ENCODE data around the gene URGCP. TPM values are rescaled to one million over a fixed set of nuclear protein-coding genes. Genes with fewer than 3 reads are reported as not detected.
A peak's percentile ranks its signal among the peaks of the same experiment; 100 is the strongest.
"Not testable (repeated sequence)": the region's sequence is repeated elsewhere in the genome, so short reads cannot be mapped to it uniquely, and the experiment has no call there.

URGCP gene
- total and polyA plus RNA-seq, 2 experiments from 2014 or later: 28.3 to 40.2 TPM

DNA sequence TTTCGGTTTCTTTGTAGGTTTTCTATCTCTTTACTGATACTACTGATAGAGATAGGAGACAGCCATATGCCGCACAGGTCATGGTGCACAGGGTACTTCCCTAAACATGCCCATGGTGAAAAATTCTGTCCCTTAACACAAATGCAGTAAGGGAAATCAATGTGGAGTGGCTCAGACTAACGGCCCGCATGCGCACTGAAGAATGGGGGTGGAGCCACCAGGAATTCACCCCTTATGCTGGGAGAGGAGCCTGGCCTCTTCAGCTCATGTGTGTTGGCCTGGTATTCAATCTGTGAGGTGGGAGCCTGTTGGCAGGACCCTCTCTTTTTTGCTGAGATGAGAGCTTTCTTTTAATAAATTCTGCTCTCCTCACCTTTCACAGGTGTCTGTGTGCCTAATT, 8.4 kb upstream of the URGCP start:
- H3K27ac ChIP-seq: no peak overlapping the region
- no peaks in the 10 kb centered on the region for H3K36me3 ChIP-seq
- no peaks in the 10 kb centered on the region for H3K4me1 ChIP-seq (ENCODE audit: low read depth)
- TF ChIP-seq CTCF (IDR thresholded peaks at IDR 0.05; ENCODE audit: low read depth, low read length): no peak
- no peaks in the 10 kb centered on the region for H3K9me3 ChIP-seq (ENCODE audit: low read depth)
- no peak for DNase-seq (ENCODE audit: low read depth in 1 of 2, low spot score in 1 of 2)
- no peaks in the 10 kb centered on the region for H3K27me3 ChIP-seq
- no peak overlapping the region for H3K4me3 ChIP-seq

GRCh38 chr7:43905956-43906330, 453 bp downstream of the URGCP start:
- no peak for TF ChIP-seq CTCF (IDR thresholded peaks at IDR 0.05; ENCODE audit: low read depth, low read length)
- H3K36me3 ChIP-seq: no peaks in the 10 kb centered on the region
- H3K27me3 ChIP-seq: no peaks in the 10 kb centered on the region
- peaks cover 7% of the 10 kb centered on the region for H3K4me1 ChIP-seq (ENCODE audit: low read depth)
- no peaks in the 10 kb centered on the region for H3K9me3 ChIP-seq (ENCODE audit: low read depth)
- H3K27ac ChIP-seq: peak overlapping the region; percentile 79
- DNase-seq (ENCODE audit: low read depth in 1 of 2, low spot score in 1 of 2): peak; percentile 47 to 62
- H3K4me3 ChIP-seq: peak overlapping the region; percentile 54

DNA sequence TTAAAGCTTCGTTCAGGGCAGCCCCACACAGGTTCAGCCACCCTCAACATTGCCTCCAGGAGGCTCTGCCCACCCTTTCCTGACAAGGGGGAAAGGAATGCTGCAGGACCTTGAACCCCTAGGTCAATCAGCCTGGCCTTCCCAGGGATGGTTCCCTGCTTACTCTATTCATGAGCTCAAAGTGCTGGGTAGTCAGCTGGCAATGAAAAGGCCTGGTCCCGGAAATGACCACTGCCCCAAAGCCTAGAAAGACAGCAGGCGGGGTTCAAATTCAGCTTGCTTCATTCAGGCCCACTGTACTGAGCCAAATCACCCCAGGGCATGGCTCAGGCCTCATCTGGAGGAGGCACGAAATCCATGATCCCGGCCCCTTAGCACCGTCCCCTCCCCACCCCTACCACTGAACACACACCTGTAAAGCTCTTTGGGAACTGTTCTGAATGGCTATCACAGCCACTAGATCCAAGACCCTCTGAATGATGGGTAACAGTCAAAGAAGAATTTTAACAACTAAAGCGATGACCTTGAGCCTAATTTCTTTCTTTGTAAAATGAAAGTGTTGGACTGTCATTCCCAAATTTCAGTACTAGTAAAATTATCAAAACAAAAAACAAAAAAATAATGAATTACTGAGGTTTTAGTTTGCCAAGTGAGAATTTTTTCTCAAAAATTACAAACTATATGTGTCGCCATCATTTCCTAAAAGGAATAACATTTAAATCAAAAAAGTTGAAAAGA, 1.0 kb downstream of the URGCP start:
- Histone ChIP-seq H3K27ac (peak overlapping the region; percentile 79), H3K36me3 (no peaks in the 10 kb centered on the region), H3K4me3 (peak overlapping the region; percentile 54), H3K27me3 (no peaks in the 10 kb centered on the region), H3K9me3 (ENCODE audit: low read depth) (no peaks in the 10 kb centered on the region), H3K4me1 (ENCODE audit: low read depth) (peaks cover 7% of the 10 kb centered on the region)
- TF ChIP-seq CTCF (IDR thresholded peaks at IDR 0.05; ENCODE audit: low read depth, low read length): no peak
- DNase-seq (ENCODE audit: low read depth in 1 of 2, low spot score in 1 of 2): no peak

DNA sequence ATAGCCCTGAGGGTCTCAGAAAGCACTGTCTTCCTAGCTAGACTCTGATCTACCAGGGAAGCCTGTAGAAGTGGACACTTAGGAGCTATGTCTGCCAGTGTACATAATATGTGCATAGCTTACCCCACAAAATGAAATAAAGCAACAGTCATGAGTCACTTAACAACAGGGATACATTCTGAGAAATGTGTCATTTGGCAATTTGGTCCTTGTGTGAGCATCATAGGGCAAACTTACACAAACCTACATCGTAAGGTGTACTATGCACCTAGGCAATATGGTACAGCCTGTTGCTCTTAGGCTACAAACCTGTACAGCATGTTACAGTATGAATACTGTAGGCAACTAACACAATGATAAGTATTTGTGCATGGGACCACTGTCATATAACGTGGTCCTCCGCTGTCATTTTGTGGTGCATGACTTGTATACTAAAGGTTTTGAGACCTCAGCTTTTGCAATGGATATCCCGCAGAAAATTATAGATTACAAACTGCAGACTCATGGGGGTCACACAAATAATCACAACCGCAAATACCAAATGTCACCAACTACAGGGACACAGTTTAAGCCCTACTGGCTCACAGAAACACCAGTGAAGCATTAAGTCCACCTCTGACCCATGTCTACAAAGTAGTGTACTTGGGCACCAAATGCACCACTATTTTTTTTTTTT, 1.7 kb downstream of the URGCP start:
- no peaks in the 10 kb centered on the region for H3K36me3 ChIP-seq
- no peak for TF ChIP-seq CTCF (IDR thresholded peaks at IDR 0.05; ENCODE audit: low read depth, low read length)
- no peak overlapping the region for H3K4me3 ChIP-seq
- DNase-seq (ENCODE audit: low read depth in 1 of 2, low spot score in 1 of 2): no peak
- H3K9me3 ChIP-seq (ENCODE audit: low read depth): no peaks in the 10 kb centered on the region
- H3K27ac ChIP-seq: no peak overlapping the region
- H3K4me1 ChIP-seq (ENCODE audit: low read depth): peaks cover 7% of the 10 kb centered on the region
- no peaks in the 10 kb centered on the region for H3K27me3 ChIP-seq

DNA sequence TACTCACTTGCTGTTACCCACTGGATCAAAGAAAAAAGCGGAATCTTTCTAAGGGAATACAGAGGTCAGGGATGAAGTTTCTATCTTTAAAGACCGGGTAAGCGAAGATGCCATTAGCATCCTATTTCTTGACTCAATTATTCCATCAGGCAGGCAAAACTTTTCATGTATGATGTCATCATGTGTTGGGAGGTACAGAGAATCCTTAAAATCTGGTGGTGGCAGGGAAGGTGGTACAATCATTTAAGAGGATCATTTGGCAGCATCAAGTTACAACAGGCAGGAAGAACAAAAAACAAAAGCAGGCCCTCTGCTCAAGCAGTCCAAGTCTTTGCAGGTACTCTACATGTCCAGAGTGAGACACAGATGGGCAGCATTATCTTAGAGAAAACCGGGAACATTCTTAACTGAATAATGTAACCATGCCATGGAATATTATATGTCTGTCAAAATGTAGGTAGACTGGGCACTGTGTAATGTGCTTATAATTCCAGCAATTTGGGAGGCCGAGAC, 3.8 kb downstream of the URGCP start:
- TF ChIP-seq CTCF (IDR thresholded peaks at IDR 0.05; ENCODE audit: low read depth, low read length): no peak
- Histone ChIP-seq H3K27me3 (no peaks in the 10 kb centered on the region), H3K27ac (no peak overlapping the region), H3K9me3 (ENCODE audit: low read depth) (no peaks in the 10 kb centered on the region), H3K4me3 (no peak overlapping the region), H3K4me1 (ENCODE audit: low read depth) (peaks cover 7% of the 10 kb centered on the region), H3K36me3 (no peaks in the 10 kb centered on the region)
- DNase-seq (ENCODE audit: low read depth in 1 of 2, low spot score in 1 of 2): no peak

DNA sequence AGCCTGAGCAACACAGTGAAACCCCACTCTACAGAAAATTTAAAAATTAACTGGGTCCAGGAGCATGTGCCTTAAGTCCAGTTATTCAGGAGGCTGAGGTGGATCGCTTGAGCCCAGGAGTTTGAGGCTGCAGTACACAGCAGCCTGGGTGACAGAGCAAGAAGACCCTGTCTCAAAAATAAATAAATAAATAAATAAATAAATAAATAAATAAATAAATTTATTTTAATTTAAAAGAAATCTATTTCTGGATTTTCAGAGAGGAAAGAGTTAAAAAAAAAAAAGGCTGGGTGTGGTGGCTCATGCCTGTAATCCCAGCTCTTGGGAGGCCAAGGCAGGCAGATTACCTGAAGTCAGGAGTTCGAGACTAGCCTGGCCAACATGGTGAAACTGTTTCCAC, 7.8 kb downstream of the URGCP start:
- H3K27ac ChIP-seq; H3K27me3 ChIP-seq; H3K36me3 ChIP-seq; H3K9me3 ChIP-seq (ENCODE audit: low read depth); H3K4me1 ChIP-seq (ENCODE audit: low read depth); DNase-seq (ENCODE audit: low read depth in 1 of 2, low spot score in 1 of 2); H3K4me3 ChIP-seq: not testable (repeated sequence)
